Measurements from ENCODE around the gene CPEB1.
"Not testable (repeated sequence)": the region's sequence is repeated elsewhere in the genome, so short reads cannot be mapped to it uniquely, and the experiment has no call there.

CPEB1 gene

DNA sequence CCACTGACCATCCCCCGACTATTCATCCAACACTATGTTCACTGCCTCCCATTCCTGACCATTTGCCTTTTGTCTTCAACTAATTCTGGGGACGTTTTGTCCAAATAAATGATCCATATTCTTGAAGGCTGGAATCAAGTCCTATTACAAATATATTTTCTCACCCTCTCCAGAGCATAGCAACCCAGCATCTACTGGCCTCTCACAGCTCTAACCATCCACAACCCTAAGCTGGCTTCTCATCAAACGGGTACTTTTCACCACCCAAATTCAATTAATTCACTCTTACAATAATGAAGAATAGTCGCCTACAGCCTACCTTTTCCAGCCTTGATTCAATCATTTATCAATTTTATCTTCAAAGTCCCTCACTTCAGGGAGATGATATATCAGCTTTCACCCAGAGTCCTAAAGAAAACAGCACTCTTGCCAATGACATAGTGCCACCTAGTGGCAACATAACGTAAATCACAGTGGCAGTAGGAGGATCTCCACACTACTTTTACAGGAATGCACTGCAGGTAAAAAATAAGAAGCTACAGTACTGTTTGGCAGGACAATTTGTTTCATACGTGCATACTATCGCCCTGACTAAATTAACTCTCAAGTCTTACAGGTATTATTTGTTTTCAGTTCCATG, 144.3 kb downstream of the CPEB1 start:
- not testable (repeated sequence) for DNase-seq

DNA sequence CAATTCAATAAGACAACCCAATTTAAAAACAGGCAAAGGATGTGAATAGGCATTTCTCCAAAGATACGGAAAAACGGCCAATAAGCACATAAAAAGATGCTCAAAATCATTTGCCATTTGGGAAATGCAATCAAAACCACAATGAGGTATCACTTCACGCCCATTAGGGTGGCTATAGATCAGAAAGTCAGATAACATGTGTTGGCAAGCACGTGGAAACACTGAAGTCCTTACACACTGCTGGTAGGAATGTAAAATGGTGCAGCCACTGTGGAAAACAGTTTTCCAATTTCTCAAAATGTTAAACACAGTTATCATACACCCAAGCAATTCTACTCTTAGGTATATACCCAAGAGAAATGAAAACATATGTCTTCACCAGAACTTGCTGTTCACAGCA, 146.4 kb downstream of the CPEB1 start:
- not testable (repeated sequence) for DNase-seq

DNA sequence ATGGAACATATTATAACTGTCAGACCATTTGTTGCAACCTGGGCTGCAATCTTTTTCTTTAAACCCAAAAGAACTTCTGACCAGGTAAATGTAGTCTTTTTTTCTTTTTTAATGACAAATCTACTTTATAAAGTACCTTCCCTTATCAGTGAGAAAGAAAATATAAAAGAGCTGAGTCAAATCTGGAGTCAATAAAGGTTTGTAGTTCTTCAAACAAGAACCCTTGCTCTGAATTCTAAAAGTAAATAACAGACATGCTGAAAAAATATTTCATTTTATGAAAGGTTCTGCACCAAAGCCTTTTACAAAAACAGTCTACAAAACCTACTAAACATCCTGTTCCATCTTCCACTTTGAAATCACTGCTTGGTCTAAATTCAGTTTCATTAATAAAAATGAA, 149.2 kb downstream of the CPEB1 start:
- DNase-seq: not testable (repeated sequence)

All from NCI-H1417 (cell line).